ENCODE measurements around the gene ERI3. TPM values are rescaled to one million over a fixed set of nuclear protein-coding genes. Genes with fewer than 3 reads are reported as not detected.

The ERI3 gene
- total RNA-seq, 1 donor from 2014 or later: 83.3 TPM

DNA sequence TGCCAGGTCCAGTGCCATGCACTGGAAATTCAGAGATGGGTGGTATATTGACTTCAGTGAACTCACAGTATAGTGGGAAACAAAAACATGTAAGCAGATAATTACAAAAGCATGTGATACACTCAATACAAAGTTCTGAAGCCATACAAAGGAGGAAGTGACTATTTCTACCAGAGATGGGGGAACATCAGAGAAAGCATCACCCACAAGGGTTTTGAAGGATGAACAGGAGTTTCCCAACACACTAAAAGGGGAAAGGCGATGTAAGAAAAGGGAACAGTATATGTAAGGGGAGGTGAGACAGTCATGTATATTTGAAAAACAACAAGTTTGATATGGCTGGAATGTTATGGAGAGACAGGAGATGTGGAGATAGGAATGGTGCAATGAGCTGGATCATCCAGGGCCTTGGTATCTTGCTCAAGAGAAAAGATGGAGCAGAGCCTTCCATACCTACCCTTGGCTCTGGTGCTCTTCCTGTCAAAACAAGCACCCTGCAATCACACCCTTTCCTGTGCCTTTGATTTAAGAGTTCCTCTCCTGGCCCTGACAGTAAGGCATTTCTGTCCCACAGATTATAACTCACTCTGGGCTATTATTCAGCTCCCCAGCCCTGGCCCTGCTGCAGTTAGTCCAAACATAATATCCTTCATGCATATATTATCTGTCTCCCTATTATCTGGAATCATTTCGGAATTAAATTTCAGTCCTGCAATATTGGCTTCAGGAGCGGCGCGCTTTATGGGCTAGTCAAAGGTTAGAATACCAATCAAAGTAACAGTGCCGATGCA lies 81.3 kb downstream of the ERI3 start:
- no peak overlapping the region for H3K27ac Mint-ChIP-seq (ENCODE audit: unreplicated experiment)
- H3K4me1 Mint-ChIP-seq: peaks cover 9% of the 10 kb centered on the region
- H3K27me3 Mint-ChIP-seq (ENCODE audit: low read depth): no peaks in the 10 kb centered on the region
- no peak for DNase-seq (ENCODE audit: low read depth, low spot score)
- no peaks in the 10 kb centered on the region for H3K9me3 Mint-ChIP-seq
- TF ChIP-seq, protein P1, sequence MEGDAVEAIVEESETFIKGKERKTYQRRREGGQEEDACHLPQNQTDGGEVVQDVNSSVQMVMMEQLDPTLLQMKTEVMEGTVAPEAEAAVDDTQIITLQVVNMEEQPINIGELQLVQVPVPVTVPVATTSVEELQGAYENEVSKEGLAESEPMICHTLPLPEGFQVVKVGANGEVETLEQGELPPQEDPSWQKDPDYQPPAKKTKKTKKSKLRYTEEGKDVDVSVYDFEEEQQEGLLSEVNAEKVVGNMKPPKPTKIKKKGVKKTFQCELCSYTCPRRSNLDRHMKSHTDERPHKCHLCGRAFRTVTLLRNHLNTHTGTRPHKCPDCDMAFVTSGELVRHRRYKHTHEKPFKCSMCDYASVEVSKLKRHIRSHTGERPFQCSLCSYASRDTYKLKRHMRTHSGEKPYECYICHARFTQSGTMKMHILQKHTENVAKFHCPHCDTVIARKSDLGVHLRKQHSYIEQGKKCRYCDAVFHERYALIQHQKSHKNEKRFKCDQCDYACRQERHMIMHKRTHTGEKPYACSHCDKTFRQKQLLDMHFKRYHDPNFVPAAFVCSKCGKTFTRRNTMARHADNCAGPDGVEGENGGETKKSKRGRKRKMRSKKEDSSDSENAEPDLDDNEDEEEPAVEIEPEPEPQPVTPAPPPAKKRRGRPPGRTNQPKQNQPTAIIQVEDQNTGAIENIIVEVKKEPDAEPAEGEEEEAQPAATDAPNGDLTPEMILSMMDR (conservative IDR thresholded peaks at IDR 0.05): no peak
- no peak overlapping the region for H3K4me3 Mint-ChIP-seq
- peaks cover 3% of the 10 kb centered on the region for H3K36me3 Mint-ChIP-seq (ENCODE audit: low read depth)

DNA sequence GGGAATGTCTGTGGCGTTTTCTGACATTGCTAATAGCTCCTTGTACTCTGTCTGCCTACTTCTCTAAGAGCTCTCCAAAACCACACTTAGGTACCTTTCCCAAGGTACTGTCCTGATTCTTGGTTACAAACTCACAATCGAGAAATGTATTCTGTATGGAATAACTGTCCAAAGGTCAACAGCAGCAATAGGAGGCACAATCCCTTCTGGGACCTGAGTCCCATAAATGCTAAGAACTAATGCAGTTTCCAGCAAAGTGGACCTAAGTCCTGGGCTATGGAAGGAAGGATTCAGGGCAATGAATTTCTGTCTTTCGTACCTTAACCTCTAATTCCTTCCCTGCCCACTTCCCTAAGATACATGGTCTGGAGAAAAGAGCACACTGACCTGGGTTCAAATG lies 82.1 kb downstream of the ERI3 start:
- DNase-seq (ENCODE audit: low read depth, low spot score): no peak
- Mint-ChIP-seq H3K4me1 (peaks cover 9% of the 10 kb centered on the region), H3K36me3 (ENCODE audit: low read depth) (peaks cover 3% of the 10 kb centered on the region), H3K9me3 (no peaks in the 10 kb centered on the region), H3K4me3 (no peak overlapping the region), H3K27ac (ENCODE audit: unreplicated experiment) (no peak overlapping the region), H3K27me3 (ENCODE audit: low read depth) (no peaks in the 10 kb centered on the region)
- TF ChIP-seq, protein P1 (conservative IDR thresholded peaks at IDR 0.05): no peak

DNA sequence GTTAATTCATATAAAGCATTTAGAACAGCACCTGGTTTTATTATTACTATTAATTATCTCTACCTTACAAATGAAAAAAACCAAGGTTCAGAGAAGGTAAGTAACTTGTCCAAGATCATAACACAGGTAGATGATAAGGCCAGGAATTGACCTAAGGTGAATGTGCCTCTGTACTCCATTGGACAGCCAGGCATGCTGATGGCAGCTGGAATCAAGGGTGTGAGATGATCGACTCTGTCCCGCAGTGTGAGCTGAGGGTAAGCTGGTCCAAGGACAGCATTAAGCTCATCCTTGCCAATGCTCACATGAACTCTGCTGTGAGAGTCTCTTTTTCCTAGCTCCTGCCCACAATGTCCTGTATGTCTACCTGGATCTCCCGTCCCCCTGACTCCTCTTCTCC lies 83.4 kb downstream of the ERI3 start:
- no peak overlapping the region for H3K4me3 Mint-ChIP-seq
- DNase-seq (ENCODE audit: low read depth, low spot score): no peak
- TF ChIP-seq, protein P1 (conservative IDR thresholded peaks at IDR 0.05): no peak
- no peak overlapping the region for H3K27ac Mint-ChIP-seq (ENCODE audit: unreplicated experiment)
- no peaks in the 10 kb centered on the region for H3K9me3 Mint-ChIP-seq
- H3K36me3 Mint-ChIP-seq (ENCODE audit: low read depth): peaks cover 3% of the 10 kb centered on the region
- peaks cover 9% of the 10 kb centered on the region for H3K4me1 Mint-ChIP-seq
- H3K27me3 Mint-ChIP-seq (ENCODE audit: low read depth): no peaks in the 10 kb centered on the region

DNA sequence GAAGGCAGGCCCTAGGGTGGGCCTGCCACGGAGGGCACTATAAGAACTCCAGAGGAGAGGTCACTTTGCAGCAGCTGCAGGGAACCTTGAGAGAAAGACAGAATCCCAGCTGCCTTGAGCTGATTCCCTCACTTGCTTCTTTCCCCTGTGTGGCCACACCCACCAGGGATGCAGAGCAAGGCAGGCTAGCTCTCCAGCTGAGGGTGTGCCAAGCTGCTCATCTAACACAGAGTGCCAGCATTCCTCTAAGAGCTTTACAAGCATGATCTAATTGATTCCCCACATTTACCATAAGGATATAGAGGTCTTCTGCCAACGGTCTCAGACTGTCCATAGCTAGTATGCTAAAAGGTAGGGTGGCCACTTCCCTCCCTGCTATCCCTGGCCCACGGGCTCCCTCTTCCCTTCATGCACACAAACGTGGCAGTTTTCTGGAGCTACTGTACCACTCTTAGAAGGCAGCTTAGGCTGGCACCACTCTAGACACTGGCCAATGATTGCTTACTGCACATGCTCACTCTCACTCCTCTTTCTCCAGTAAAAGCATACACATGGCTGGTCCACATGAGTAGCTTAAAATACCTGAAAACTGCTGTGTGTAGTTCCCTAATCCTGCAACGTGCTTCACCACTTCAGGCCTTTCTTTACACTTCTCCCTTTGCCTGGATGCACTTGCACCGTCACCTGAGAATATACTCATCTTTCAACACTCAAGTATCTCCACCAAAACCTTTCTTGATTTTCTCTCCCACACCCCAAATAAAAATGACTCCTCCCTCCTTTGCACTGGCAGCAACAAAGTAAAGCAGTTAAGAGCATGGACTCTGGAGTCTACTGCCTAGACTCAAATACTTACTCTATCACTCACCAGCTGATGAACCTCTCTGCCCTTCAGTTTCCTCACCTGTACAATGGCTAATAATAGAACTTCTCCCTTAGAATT lies 84.1 kb downstream of the ERI3 start:
- DNase-seq (ENCODE audit: low read depth, low spot score): no peak
- Mint-ChIP-seq H3K9me3 (no peaks in the 10 kb centered on the region), H3K27ac (ENCODE audit: unreplicated experiment) (no peak overlapping the region)

DNA sequence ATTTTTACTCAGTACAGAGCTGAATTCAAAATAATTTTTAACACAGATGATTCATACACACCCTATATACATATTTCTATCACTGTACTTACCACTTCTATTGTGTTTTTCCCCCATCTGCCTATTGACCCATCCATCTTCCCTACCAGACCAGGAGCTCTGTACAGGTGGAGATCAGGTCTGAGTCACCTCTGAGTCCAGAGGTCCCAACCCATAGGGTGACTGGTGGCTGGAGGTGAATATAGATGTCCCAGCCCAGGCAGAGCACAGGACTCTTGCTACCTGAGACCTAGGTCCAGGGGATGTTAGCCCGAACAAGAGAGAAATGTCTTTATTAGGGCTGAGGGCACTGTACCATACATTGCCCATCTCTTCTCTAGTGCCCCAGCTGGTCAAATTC lies 87.0 kb downstream of the ERI3 start:
- TF ChIP-seq, protein P1 (conservative IDR thresholded peaks at IDR 0.05): no peak
- H3K27ac Mint-ChIP-seq (ENCODE audit: unreplicated experiment): no peak overlapping the region
- no peaks in the 10 kb centered on the region for H3K27me3 Mint-ChIP-seq (ENCODE audit: low read depth)
- DNase-seq (ENCODE audit: low read depth, low spot score): no peak
- H3K9me3 Mint-ChIP-seq: no peaks in the 10 kb centered on the region
- no peak overlapping the region for H3K4me3 Mint-ChIP-seq
- H3K4me1 Mint-ChIP-seq: peaks cover 9% of the 10 kb centered on the region
- peaks cover 3% of the 10 kb centered on the region for H3K36me3 Mint-ChIP-seq (ENCODE audit: low read depth)

More for the DNA sequence above, 84.1 kb downstream of the ERI3 start:
- Mint-ChIP-seq H3K27me3 (ENCODE audit: low read depth) (no peaks in the 10 kb centered on the region), H3K36me3 (ENCODE audit: low read depth) (peaks cover 3% of the 10 kb centered on the region), H3K4me3 (no peak overlapping the region), H3K4me1 (peaks cover 9% of the 10 kb centered on the region)
- TF ChIP-seq, protein P1 (conservative IDR thresholded peaks at IDR 0.05): no peak
